Memory B cell (primary cell): ENCODE results near the gene TIMP2.

ENCODE experiments used
- ATAC-seq: fragments of 150-1000 bp; cut with Tn5 transposase; 2 replicates; pipeline ENCODE4 v1.10.0; 2021; ENCODE audit warnings: low read depth, mild to moderate bottlenecking, moderate library complexity
- DNase-seq, 2 donors: peaks; one replicate each; pipeline ENCODE4 v3.0.0; 2022; ENCODE audit warnings: low spot score in 2 of 2
- H3K27ac Mint-ChIP-seq: one replicate; pipeline ENCODE4 v1.8.0; 2022; ENCODE audit warnings: mild to moderate bottlenecking, moderate library complexity, mixed read lengths
- H3K27me3 Mint-ChIP-seq: one replicate; pipeline ENCODE4 v1.8.0; 2022; ENCODE audit warnings: mixed read lengths
- H3K36me3 Mint-ChIP-seq: one replicate; pipeline ENCODE4 v1.8.0; 2022; ENCODE audit warnings: mild to moderate bottlenecking, mixed read lengths
- H3K4me1 Mint-ChIP-seq: one replicate; pipeline ENCODE4 v1.8.0; 2022; ENCODE audit warnings: mixed read lengths
- H3K4me3 Mint-ChIP-seq: one replicate; pipeline ENCODE4 v1.8.0; 2022; ENCODE audit warnings: mild to moderate bottlenecking, moderate library complexity, mixed read lengths
- H3K9me3 Mint-ChIP-seq: one replicate; pipeline ENCODE4 v1.8.0; 2022; ENCODE audit warnings: mixed read lengths

TIMP2 gene

DNA sequence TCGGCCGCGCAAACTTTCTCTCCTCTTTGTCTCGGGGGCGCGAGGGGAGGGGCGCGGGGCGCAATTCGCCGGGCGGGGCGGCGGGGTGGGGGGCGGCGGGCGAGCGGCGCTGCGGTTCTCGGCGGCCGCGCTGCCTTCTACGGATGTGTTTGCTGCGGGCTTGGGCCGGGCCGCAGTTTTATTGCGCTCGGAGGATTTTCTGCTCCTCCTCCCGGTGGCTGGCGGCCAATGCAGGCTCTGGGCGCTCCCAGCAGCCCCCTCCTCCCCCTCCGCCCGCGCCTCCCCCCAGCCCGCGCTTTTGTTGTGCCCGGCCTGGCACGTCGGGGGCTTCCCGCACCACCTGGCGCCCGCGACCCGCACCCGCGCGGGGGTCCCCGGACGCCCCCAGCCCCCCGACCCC, at the start of gene TIMP2:
TIMP2 (minus strand) TSS at position 154 of the 400 bp plus-strand sequence. CDS start 299 bp downstream, outside the sequence.
- DNase-seq (peak; percentile 68 to 72), ATAC-seq (peak; percentile 69)
- Mint-ChIP-seq H3K36me3 (no peaks in the 10 kb centered on the region), H3K27ac (peak within 1 kb of the TSS; percentile 82), H3K4me3 (peak within 1 kb of the TSS; percentile 88), H3K4me1 (peaks cover 6% of the 10 kb centered on the region), H3K9me3 (no peaks in the 10 kb centered on the region), H3K27me3 (peaks cover 7% of the 10 kb centered on the region)

- H3K27ac Mint-ChIP-seq: no peak overlapping the region
- no peak overlapping the region for H3K4me3 Mint-ChIP-seq
- no peak for ATAC-seq
- DNase-seq: no peak
- no peaks in the 10 kb centered on the region for H3K36me3 Mint-ChIP-seq
- peaks cover 7% of the 10 kb centered on the region for H3K27me3 Mint-ChIP-seq
- H3K4me1 Mint-ChIP-seq: peaks cover 18% of the 10 kb centered on the region
- H3K9me3 Mint-ChIP-seq: no peaks in the 10 kb centered on the region
Measured at GRCh38 chr17:78973792-78974520, 48.8 kb upstream of the TIMP2 start.

DNA sequence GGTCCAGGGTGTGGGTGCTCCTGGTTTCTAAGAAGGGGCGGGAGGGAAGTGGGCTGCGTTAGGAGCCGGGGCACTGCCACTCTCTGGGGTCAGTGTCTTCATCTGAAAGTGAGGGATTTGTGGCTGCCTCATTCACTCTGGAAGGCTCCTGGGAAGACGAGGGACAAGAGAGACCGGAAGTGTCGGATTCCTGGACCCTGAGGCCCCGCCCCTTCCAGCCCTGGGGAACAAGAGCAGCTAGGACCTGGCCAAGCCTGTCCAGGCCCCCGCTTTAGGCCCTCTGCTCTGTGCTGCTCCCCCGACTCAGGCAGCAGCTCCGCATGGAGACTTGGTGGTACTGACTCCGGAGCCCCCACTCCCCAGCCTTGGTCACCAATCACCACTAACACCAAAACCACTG, 48.0 kb upstream of the TIMP2 start:
- Mint-ChIP-seq H3K4me1 (peaks cover 18% of the 10 kb centered on the region), H3K4me3 (no peak overlapping the region), H3K27ac (no peak overlapping the region), H3K36me3 (no peaks in the 10 kb centered on the region), H3K27me3 (peaks cover 8% of the 10 kb centered on the region), H3K9me3 (no peaks in the 10 kb centered on the region)
- DNase-seq (no peak), ATAC-seq (no peak)

GRCh38 chr17:78972507-78973105, 47.4 kb upstream of the TIMP2 start:
- Mint-ChIP-seq H3K36me3 (no peaks in the 10 kb centered on the region), H3K9me3 (no peaks in the 10 kb centered on the region), H3K4me3 (no peak overlapping the region), H3K4me1 (peaks cover 17% of the 10 kb centered on the region), H3K27me3 (peaks cover 11% of the 10 kb centered on the region), H3K27ac (no peak overlapping the region)
- ATAC-seq (no peak), DNase-seq (no peak)

DNA sequence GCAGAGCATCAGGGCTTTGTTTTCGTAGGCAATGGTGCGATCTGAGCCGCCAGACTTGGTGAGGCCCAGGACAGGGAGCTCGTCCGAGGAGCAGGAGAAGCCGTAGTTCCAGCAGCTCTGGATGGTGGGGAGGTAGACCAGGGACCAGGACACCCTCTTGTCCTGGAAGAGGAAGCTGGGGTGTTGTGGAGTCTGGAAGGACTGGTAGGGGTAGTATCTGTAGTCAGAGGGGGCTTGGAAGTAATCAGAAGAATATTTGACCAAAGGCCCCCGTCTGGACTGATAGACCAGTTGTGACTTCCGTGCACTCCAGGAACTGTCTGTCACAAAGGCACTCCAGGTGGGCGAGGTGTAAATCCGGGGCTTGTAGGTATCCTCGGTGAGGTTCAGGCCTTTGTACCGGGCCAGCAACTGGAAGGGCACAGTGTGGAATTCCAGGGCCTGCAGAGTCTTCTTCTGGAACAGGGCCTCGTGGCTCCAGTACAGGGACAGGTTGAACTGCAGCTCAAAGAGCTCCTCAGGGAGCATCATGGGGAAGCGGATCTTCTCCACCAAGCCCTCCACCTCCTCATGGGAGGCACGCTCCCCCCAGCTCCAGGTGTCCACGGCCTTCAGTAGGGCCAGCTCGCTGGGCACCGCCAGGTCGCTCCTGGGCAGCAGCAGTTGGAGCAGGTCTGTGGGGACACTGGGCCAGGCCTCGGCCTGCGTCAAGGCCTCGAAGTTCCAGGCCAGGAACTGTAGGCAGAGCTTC, 46.7 kb upstream of the TIMP2 start:
- DNase-seq (no peak), ATAC-seq (no peak)
- no peak overlapping the region for H3K4me3 Mint-ChIP-seq
- no peaks in the 10 kb centered on the region for H3K36me3 Mint-ChIP-seq
- no peak overlapping the region for H3K27ac Mint-ChIP-seq
- peaks cover 10% of the 10 kb centered on the region for H3K4me1 Mint-ChIP-seq
- H3K27me3 Mint-ChIP-seq: peaks cover 11% of the 10 kb centered on the region
- H3K9me3 Mint-ChIP-seq: no peaks in the 10 kb centered on the region

DNA sequence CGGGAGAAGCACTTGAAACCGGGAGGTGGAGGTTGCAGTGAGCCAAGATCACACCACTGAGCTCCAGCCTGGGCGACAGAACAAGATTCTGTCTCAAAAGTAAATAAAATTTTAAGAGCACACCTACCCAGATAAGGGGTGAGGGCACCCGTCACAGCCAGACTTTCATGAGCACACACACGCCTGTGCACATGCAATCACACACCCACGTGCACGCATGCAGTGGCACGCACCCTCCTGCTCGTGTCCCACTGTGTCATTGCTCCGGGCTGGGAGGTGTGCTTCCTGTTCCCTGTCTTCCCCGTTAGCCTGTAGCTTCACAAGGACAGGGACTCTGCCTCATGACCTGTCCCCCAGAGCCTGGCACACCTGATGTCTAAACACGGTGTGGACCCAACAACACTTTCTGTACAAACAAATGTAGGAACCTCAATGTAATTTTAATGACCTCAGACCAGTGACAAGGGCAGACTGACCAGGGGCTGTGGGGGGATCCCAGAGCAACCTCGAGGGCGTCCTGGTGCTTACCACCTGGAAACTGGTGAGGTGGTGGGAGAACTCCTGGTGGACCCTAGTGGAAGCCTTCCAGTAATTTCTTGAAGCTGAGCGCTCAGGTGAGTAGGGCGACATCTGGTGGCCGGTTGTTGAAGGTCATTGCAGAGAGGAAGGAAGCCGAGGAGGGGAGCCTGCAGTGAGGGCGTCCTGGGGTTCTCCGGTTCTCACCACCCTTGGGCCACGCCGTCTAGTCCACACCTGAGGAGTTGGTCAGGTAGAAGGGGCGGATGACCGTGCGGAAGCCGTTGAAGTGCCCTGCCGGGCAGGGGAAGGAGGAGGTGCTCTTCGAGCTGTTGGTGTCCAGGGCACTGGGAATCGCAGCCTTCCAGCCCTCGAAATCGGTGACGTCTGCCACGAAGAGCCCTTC, 45.9 kb upstream of the TIMP2 start:
- DNase-seq (peak; percentile 75 to 87), ATAC-seq (peak; percentile 88)
- Mint-ChIP-seq H3K36me3 (no peaks in the 10 kb centered on the region), H3K9me3 (no peaks in the 10 kb centered on the region), H3K4me1 (peaks cover 6% of the 10 kb centered on the region), H3K27ac (no peak overlapping the region), H3K27me3 (peaks cover 10% of the 10 kb centered on the region), H3K4me3 (no peak overlapping the region)

DNA sequence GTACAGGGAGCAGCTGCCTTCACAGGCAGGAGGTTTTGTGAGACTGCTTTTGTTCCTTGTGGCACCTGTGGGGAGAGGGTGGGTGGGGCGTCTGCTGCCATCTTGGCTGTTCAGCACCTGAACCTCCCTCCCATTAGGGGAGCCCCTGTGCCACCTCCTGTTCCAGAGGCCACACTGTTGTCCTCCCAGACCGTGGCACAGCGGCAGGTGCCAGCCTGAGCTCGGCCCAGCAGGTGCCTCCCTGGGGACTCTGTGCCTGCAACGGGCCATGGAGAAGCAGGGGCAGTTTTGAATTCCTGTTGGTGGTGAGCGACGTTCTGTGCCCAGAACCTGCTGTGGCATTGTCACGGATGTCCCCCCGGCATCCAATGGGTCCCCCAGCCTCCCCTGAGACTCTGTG, 44.7 kb upstream of the TIMP2 start:
- DNase-seq: no peak
- Mint-ChIP-seq H3K9me3 (no peaks in the 10 kb centered on the region), H3K36me3 (no peaks in the 10 kb centered on the region), H3K4me3 (no peak overlapping the region), H3K4me1 (peaks cover 13% of the 10 kb centered on the region), H3K27me3 (peaks cover 10% of the 10 kb centered on the region), H3K27ac (no peak overlapping the region)
- ATAC-seq: no peak

- ATAC-seq: no peak
- Mint-ChIP-seq H3K4me3 (no peak overlapping the region), H3K4me1 (peaks cover 15% of the 10 kb centered on the region), H3K27me3 (peaks cover 10% of the 10 kb centered on the region), H3K36me3 (no peaks in the 10 kb centered on the region), H3K27ac (no peak overlapping the region), H3K9me3 (no peaks in the 10 kb centered on the region)
- DNase-seq: no peak
Measured at GRCh38 chr17:78967782-78968362, 42.7 kb upstream of the TIMP2 start.

GRCh38 chr17:78966910-78967600, 41.9 kb upstream of the TIMP2 start:
- no peak for DNase-seq
- H3K27ac Mint-ChIP-seq: peak overlapping the region; percentile 41
- H3K27me3 Mint-ChIP-seq: peaks cover 10% of the 10 kb centered on the region
- peaks cover 15% of the 10 kb centered on the region for H3K4me1 Mint-ChIP-seq
- no peaks in the 10 kb centered on the region for H3K9me3 Mint-ChIP-seq
- H3K36me3 Mint-ChIP-seq: no peaks in the 10 kb centered on the region
- ATAC-seq: no peak
- no peak overlapping the region for H3K4me3 Mint-ChIP-seq

- ATAC-seq (no peak), DNase-seq (no peak)
- H3K9me3 Mint-ChIP-seq: no peaks in the 10 kb centered on the region
- no peaks in the 10 kb centered on the region for H3K36me3 Mint-ChIP-seq
- H3K4me3 Mint-ChIP-seq: no peak overlapping the region
- peaks cover 14% of the 10 kb centered on the region for H3K4me1 Mint-ChIP-seq
- no peak overlapping the region for H3K27ac Mint-ChIP-seq
- peaks cover 10% of the 10 kb centered on the region for H3K27me3 Mint-ChIP-seq
Measured at GRCh38 chr17:78966123-78966813, 41.1 kb upstream of the TIMP2 start.

DNA sequence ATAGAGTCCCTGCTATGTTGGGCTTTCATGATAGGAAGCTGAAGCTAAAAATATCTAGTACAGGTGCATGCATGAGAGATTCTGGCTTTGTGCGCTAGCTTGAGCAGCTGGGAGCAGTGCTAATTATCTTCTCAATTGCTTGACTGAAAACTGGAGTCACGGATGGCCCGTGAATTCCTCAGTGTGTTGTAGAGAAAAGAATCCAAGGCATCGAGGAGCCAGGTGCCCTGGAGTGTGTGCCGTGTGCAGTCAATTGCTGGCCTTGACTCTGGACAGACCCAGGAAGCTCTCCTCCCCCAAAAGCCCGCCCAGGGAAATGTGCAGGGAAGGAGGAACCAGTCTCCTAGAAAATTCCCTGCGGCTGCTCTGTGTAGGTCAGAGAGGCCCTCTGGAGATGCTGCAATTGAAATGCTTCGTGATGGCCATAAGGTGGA, 40.3 kb upstream of the TIMP2 start:
- Mint-ChIP-seq H3K4me3 (peak overlapping the region; percentile 74), H3K27me3 (peaks cover 8% of the 10 kb centered on the region), H3K27ac (no peak overlapping the region), H3K9me3 (no peaks in the 10 kb centered on the region), H3K36me3 (no peaks in the 10 kb centered on the region), H3K4me1 (peaks cover 11% of the 10 kb centered on the region)
- DNase-seq (no peak), ATAC-seq (peak; percentile 54)

- no peak for ATAC-seq
- H3K27ac Mint-ChIP-seq: no peak overlapping the region
- DNase-seq: no peak
- H3K36me3 Mint-ChIP-seq: no peaks in the 10 kb centered on the region
- peaks cover 11% of the 10 kb centered on the region for H3K4me1 Mint-ChIP-seq
- no peak overlapping the region for H3K4me3 Mint-ChIP-seq
- H3K27me3 Mint-ChIP-seq: peaks cover 7% of the 10 kb centered on the region
- no peaks in the 10 kb centered on the region for H3K9me3 Mint-ChIP-seq
Measured at GRCh38 chr17:78963378-78963777, 38.2 kb upstream of the TIMP2 start.
